Mesendoderm (in vitro differentiated cells): ENCODE measurements around the gene B4GALNT4.

ENCODE experiments used
- DNase-seq: peaks from one replicate; pipeline ENCODE4 v3.0.0; 2013
- H2AK5ac ChIP-seq: 2 replicates; pipeline ENCODE4 v1.6.1; 2013; ENCODE audit warnings: low read length, inconsistent platforms
- H2BK120ac ChIP-seq: 2 replicates; pipeline ENCODE4 v1.6.1; 2013; ENCODE audit warnings: low read depth, mild to moderate bottlenecking, low read length, moderate library complexity, mixed read lengths
- H2BK15ac ChIP-seq: replicated peaks from 2 replicates; pipeline ENCODE4 v1.6.1; 2013; ENCODE audit warnings: low read depth, mild to moderate bottlenecking, moderate library complexity
- H2BK5ac ChIP-seq: 2 replicates; pipeline ENCODE4 v1.6.1; 2013; ENCODE audit warnings: low read length, inconsistent platforms
- H3K18ac ChIP-seq: 2 replicates; pipeline ENCODE4 v1.6.1; 2013; ENCODE audit warnings: mild to moderate bottlenecking, low read length, mixed read lengths
- H3K23ac ChIP-seq: one replicate; pipeline ENCODE4 v1.6.1; 2013; ENCODE audit warnings: low read length
- H3K27ac ChIP-seq: 2 replicates; pipeline ENCODE4 v1.5.1; 2013; ENCODE audit warnings: low read depth, mild to moderate bottlenecking, inconsistent platforms, low read length, moderate library complexity
- H3K27me3 ChIP-seq: 2 replicates; pipeline ENCODE4 v1.6.1; 2013; ENCODE audit warnings: low read length, control low read depth, mild to moderate bottlenecking, inconsistent platforms; ENCODE audit not compliant: insufficient read depth, poor library complexity
- H3K36me3 ChIP-seq: 2 replicates; pipeline ENCODE4 v1.6.1; 2013; ENCODE audit warnings: low read length, inconsistent platforms; ENCODE audit not compliant: control insufficient read depth, insufficient read depth
- H3K4ac ChIP-seq: one replicate; pipeline ENCODE4 v1.6.1; 2013; ENCODE audit warnings: low read depth, mild to moderate bottlenecking, low read length, moderate library complexity
- H3K4me1 ChIP-seq: 2 replicates; pipeline ENCODE4 v1.6.1; 2013; ENCODE audit warnings: low read depth, low read length, inconsistent platforms; ENCODE audit not compliant: control insufficient read depth
- H3K4me2 ChIP-seq: 2 replicates; pipeline ENCODE4 v1.6.1; 2013; ENCODE audit warnings: low read length
- H3K4me3 ChIP-seq: 2 replicates; pipeline ENCODE4 v1.5.1; 2013; ENCODE audit warnings: mild to moderate bottlenecking, low read length
- H3K56ac ChIP-seq: one replicate; pipeline ENCODE4 v1.6.1; 2013; ENCODE audit warnings: low read length
- H3K79me1 ChIP-seq: 2 replicates; pipeline ENCODE4 v1.6.1; 2013; ENCODE audit warnings: low read length, inconsistent platforms
- H3K79me2 ChIP-seq: 2 replicates; pipeline ENCODE4 v1.6.1; 2013; ENCODE audit warnings: mild to moderate bottlenecking, low read length; ENCODE audit not compliant: control insufficient read depth, insufficient read depth
- H3K9ac ChIP-seq: 2 replicates; pipeline ENCODE4 v1.6.1; 2013; ENCODE audit warnings: low read length, inconsistent platforms
- H4K5ac ChIP-seq: one replicate; pipeline ENCODE4 v1.6.1; 2013; ENCODE audit warnings: low read length
- H4K8ac ChIP-seq: one replicate; pipeline ENCODE4 v1.6.1; 2013; ENCODE audit warnings: low read depth, mild to moderate bottlenecking, control low read depth, low read length, moderate library complexity
- WGBS: extraction: QIAGEN DNeasy Blood & Tissue Kit; methylation state at CpG from one replicate; pipeline ENCODE4 v1.1.7; 2013; ENCODE audit warnings: low lambda C conversion rate, missing lambda C conversion rate; ENCODE audit not compliant: insufficient coverage; ENCODE audit errors: extremely low coverage; 5-methylcytosine and 5-hydroxymethylcytosine counted together

The B4GALNT4 gene

GRCh38 chr11:390175-390574, 20.9 kb downstream of the B4GALNT4 start:
- no CpG with 5 or more reads among the region's 11 CpGs for WGBS
- Histone ChIP-seq H3K36me3 (no peaks in the 10 kb centered on the region), H3K9ac (no peak overlapping the region), H3K27ac (no peak overlapping the region), H2BK15ac (no peak overlapping the region), H3K4me1 (peaks cover 4% of the 10 kb centered on the region), H2BK120ac (no peak overlapping the region), H2BK5ac (no peak overlapping the region), H4K5ac (no peak overlapping the region), H3K4ac (no peak overlapping the region), H3K18ac (no peak overlapping the region), H3K4me2 (no peak overlapping the region), H3K27me3 (no peaks in the 10 kb centered on the region), H3K56ac (no peak overlapping the region), H3K4me3 (no peak overlapping the region), H3K79me2 (no peaks in the 10 kb centered on the region), H3K23ac (no peak overlapping the region), H2AK5ac (no peak overlapping the region), H4K8ac (no peak overlapping the region), H3K79me1 (no peaks in the 10 kb centered on the region)
- peak; percentile 75 for DNase-seq

- Histone ChIP-seq H3K18ac (no peak overlapping the region), H3K27me3 (no peaks in the 10 kb centered on the region), H2BK120ac (no peak overlapping the region), H3K79me1 (no peaks in the 10 kb centered on the region), H3K9ac (no peak overlapping the region), H3K4me2 (no peak overlapping the region), H4K8ac (no peak overlapping the region), H2AK5ac (no peak overlapping the region), H3K56ac (no peak overlapping the region), H3K23ac (no peak overlapping the region), H3K27ac (no peak overlapping the region), H2BK5ac (no peak overlapping the region), H3K79me2 (no peaks in the 10 kb centered on the region), H3K4ac (no peak overlapping the region), H4K5ac (no peak overlapping the region), H2BK15ac (no peak overlapping the region), H3K36me3 (no peaks in the 10 kb centered on the region), H3K4me3 (no peak overlapping the region), H3K4me1 (peaks cover 4% of the 10 kb centered on the region)
- no peak for DNase-seq
- WGBS: no CpG with 5 or more reads among the region's 38 CpGs
These were observed 22.1 kb downstream of the B4GALNT4 start for GRCh38 chr11:391117-392017.

GRCh38 chr11:392102-392777, 22.9 kb downstream of the B4GALNT4 start:
- Histone ChIP-seq H3K56ac (no peak overlapping the region), H3K27ac (no peak overlapping the region), H3K4me3 (no peak overlapping the region), H3K23ac (no peak overlapping the region), H3K18ac (no peak overlapping the region), H3K36me3 (no peaks in the 10 kb centered on the region), H2BK5ac (no peak overlapping the region), H3K4me1 (peaks cover 4% of the 10 kb centered on the region), H3K4ac (no peak overlapping the region), H3K79me1 (no peaks in the 10 kb centered on the region), H3K27me3 (no peaks in the 10 kb centered on the region), H3K79me2 (no peaks in the 10 kb centered on the region), H4K8ac (no peak overlapping the region), H2AK5ac (no peak overlapping the region), H3K4me2 (no peak overlapping the region), H3K9ac (no peak overlapping the region), H4K5ac (no peak overlapping the region), H2BK15ac (no peak overlapping the region), H2BK120ac (no peak overlapping the region)
- DNase-seq: no peak
- no CpG with 5 or more reads among the region's 36 CpGs for whole genome bisulfite sequencing

GRCh38 chr11:393219-394033, 24.1 kb downstream of the B4GALNT4 start:
- DNase-seq: no peak
- peak overlapping the region; percentile 36 for H3K27ac ChIP-seq
- no CpG with 5 or more reads among the region's 17 CpGs for WGBS

DNA sequence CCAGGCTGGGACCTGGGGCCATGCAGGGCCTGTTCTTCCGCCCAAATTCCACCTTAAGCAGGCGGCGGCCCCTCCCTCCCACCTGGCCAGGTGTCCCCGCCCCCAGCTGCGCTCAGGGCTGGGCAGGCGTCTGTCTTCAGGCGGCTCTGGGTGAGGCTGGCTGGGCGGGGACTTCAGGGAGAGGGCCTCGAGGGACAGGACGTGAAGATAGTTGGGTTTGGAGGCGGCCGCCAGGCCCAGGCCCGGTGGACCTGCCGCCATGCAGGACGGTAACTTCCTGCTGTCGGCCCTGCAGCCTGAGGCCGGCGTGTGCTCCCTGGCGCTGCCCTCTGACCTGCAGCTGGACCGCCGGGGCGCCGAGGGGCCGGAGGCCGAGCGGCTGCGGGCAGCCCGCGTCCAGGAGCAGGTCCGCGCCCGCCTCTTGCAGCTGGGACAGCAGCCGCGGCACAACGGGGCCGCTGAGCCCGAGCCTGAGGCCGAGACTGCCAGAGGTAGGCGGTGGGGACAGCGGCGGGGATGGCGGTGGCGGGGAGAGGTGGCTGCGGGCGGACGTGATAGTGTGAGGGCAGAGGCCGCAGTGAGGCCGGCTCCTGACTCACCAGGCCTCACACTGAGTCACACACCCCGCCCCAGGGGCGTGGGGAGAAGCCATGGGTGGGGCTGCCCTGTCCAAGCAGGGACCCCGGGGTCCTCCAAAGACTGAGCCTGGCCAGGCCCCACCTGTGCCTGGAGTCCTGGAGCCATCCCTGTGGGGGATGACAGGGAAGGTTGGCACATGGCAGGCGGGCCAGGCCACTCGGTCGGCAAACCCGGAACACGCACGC, 24.9 kb downstream of the B4GALNT4 start, which contains the start of gene PKP3:
Gene PKP3 (plus strand): TSS at position 176 of the 824 bp plus-strand sequence. CDS start 84 bp downstream, at position 260.
- peak within 1 kb of the TSS; percentile 40 for H3K4me3 ChIP-seq
- H2AK5ac ChIP-seq: peak within 1 kb of the TSS; percentile 78
- no peak within 1 kb of the TSS for H2BK15ac ChIP-seq
- DNase-seq: peak; percentile 81
- peak within 1 kb of the TSS; percentile 89 for H3K9ac ChIP-seq
- H3K36me3 ChIP-seq: no peaks in the 10 kb centered on the region
- H3K18ac ChIP-seq: peak within 1 kb of the TSS; percentile 53
- H4K8ac ChIP-seq: no peak within 1 kb of the TSS
- H3K27ac ChIP-seq: peak within 1 kb of the TSS; percentile 36
- no peaks in the 10 kb centered on the region for H3K79me2 ChIP-seq
- H3K4me1 ChIP-seq: peaks cover 4% of the 10 kb centered on the region
- peak within 1 kb of the TSS; percentile 94 for H3K56ac ChIP-seq
- H3K4ac ChIP-seq: peak within 1 kb of the TSS; percentile 48
- no peak within 1 kb of the TSS for H3K23ac ChIP-seq
- H2BK5ac ChIP-seq: no peak within 1 kb of the TSS
- no peaks in the 10 kb centered on the region for H3K79me1 ChIP-seq
- no peaks in the 10 kb centered on the region for H3K27me3 ChIP-seq
- H2BK120ac ChIP-seq: no peak within 1 kb of the TSS
- WGBS: no CpG with 5 or more reads among the region's 57 CpGs
- no peak within 1 kb of the TSS for H4K5ac ChIP-seq
- H3K4me2 ChIP-seq: peak within 1 kb of the TSS; percentile 68

More at GRCh38 chr11:393219-394033, 24.1 kb downstream of the B4GALNT4 start:
- peak overlapping the region; percentile 78 for H2AK5ac ChIP-seq
- H3K4me2 ChIP-seq: no peak overlapping the region
- no peak overlapping the region for H4K8ac ChIP-seq
- no peaks in the 10 kb centered on the region for H3K79me2 ChIP-seq
- H3K56ac ChIP-seq: peak overlapping the region; percentile 94
- H3K9ac ChIP-seq: peak overlapping the region; percentile 41
- no peak overlapping the region for H3K4ac ChIP-seq
- no peak overlapping the region for H3K4me3 ChIP-seq
- no peaks in the 10 kb centered on the region for H3K36me3 ChIP-seq
- H3K27me3 ChIP-seq: no peaks in the 10 kb centered on the region
- H3K4me1 ChIP-seq: peaks cover 4% of the 10 kb centered on the region
- H2BK120ac ChIP-seq: no peak overlapping the region
- no peak overlapping the region for H2BK15ac ChIP-seq
- H4K5ac ChIP-seq: no peak overlapping the region
- H2BK5ac ChIP-seq: no peak overlapping the region
- peak overlapping the region; percentile 46 for H3K18ac ChIP-seq
- H3K23ac ChIP-seq: no peak overlapping the region
- no peaks in the 10 kb centered on the region for H3K79me1 ChIP-seq
